Mucosa of rectum (tissue), 2 donors: ENCODE data around the gene MSANTD1.

Experiments
- H3K27ac ChIP-seq, 2 donors: one replicate each; pipeline ENCODE4 v1.7.0; 2013; ENCODE audit warnings: inconsistent platforms in 2 of 2, low read depth in 2 of 2, low read length in 2 of 2
- H3K27me3 ChIP-seq, 2 donors: one replicate each; pipeline ENCODE4 v1.7.0; 2013; ENCODE audit warnings: low read length in 2 of 2; ENCODE audit not compliant: control insufficient read depth in 2 of 2, insufficient read depth in 2 of 2
- H3K36me3 ChIP-seq, 2 donors: one replicate each; pipeline ENCODE4 v1.7.0; 2013; ENCODE audit warnings: low read length in 2 of 2; ENCODE audit not compliant: control insufficient read depth in 2 of 2, insufficient read depth in 2 of 2
- H3K4me1 ChIP-seq, 2 donors: one replicate each; pipeline ENCODE4 v1.7.0; 2013; ENCODE audit warnings: low read length in 2 of 2, mild to moderate bottlenecking in 1 of 2; ENCODE audit not compliant: control insufficient read depth in 2 of 2, insufficient read depth in 2 of 2
- H3K4me3 ChIP-seq, 2 donors: one replicate each; pipeline ENCODE4 v1.7.0; 2013; ENCODE audit warnings: low read length in 2 of 2
- H3K9ac ChIP-seq, 2 donors: one replicate each; pipeline ENCODE4 v1.7.0; 2013; ENCODE audit warnings: low read length in 2 of 2, low read depth in 1 of 2, mild to moderate bottlenecking in 1 of 2
- H3K9me3 ChIP-seq, 2 donors: one replicate each; pipeline ENCODE4 v1.7.0; 2013; ENCODE audit warnings: low read length in 2 of 2; ENCODE audit not compliant: control insufficient read depth in 2 of 2
- donor health status: healthy.
- donor health status: Normal muscosa, but diverticular disease.

The MSANTD1 gene

DNA sequence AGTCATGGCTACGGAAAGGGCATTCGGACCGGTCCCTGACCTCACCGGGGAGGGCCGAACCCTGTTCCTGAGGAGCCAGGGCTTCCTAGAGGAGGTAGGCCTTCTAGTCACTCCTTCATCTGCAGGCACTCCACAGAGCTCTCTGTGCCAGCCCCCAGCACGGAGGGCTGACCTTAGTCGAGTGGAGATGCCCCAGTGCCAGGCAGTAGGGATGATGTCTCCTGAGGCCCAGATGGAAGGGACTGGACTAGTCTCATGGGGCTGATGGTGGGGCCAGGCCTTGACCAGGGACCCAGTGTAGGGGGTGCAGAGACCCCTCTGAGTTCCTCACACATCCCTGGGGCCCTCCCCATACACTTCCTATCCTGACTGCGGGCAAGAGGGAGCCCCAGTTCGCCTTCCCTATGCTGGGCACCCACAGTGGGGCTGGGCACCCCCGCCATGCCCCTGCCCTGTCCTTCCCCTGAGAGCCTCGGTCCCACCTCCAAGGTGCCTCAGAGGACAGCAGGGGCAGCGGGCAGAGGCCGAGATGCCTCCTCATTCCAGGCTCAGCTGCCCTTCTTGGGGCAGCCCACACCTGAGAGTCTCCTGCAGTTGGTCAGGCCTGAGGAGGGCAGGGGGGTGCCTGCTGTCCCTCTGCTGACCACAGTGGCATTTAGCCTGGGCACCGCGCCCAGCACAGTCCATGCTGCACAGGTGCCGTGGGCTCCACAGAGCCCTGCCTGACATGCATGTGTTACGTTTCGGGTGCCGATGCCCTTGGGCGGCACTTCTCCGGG is 1.4 kb upstream of the MSANTD1 start:
- H3K36me3 ChIP-seq = no peaks in the 10 kb centered on the region
- no peaks in the 10 kb centered on the region for H3K4me1 ChIP-seq
- no peak overlapping the region for H3K9ac ChIP-seq
- no peak overlapping the region for H3K4me3 ChIP-seq
- no peaks in the 10 kb centered on the region for H3K9me3 ChIP-seq
- H3K27ac ChIP-seq = no peak overlapping the region
- H3K27me3 ChIP-seq = no peaks in the 10 kb centered on the region

DNA sequence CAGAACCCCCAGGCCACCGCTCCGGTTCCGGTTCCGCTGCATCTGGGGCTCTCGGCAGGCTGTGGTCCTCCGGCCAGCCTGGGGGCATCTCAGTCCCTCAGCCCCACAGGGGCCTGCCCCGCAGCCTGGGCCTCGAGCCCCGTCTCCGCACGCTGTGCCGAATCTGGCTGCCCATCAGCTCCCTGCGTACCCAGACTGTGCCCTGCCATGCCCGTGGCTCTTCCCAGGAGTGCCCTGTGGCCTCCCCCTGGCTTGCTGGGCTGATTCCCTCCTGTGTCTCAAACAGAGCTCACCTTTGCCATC is 830 bp upstream of the MSANTD1 start:
- H3K4me3 ChIP-seq = no peak overlapping the region
- no peak overlapping the region for H3K27ac ChIP-seq
- no peaks in the 10 kb centered on the region for H3K4me1 ChIP-seq
- H3K27me3 ChIP-seq = no peaks in the 10 kb centered on the region
- H3K36me3 ChIP-seq = no peaks in the 10 kb centered on the region
- H3K9me3 ChIP-seq = no peaks in the 10 kb centered on the region
- no peak overlapping the region for H3K9ac ChIP-seq

DNA sequence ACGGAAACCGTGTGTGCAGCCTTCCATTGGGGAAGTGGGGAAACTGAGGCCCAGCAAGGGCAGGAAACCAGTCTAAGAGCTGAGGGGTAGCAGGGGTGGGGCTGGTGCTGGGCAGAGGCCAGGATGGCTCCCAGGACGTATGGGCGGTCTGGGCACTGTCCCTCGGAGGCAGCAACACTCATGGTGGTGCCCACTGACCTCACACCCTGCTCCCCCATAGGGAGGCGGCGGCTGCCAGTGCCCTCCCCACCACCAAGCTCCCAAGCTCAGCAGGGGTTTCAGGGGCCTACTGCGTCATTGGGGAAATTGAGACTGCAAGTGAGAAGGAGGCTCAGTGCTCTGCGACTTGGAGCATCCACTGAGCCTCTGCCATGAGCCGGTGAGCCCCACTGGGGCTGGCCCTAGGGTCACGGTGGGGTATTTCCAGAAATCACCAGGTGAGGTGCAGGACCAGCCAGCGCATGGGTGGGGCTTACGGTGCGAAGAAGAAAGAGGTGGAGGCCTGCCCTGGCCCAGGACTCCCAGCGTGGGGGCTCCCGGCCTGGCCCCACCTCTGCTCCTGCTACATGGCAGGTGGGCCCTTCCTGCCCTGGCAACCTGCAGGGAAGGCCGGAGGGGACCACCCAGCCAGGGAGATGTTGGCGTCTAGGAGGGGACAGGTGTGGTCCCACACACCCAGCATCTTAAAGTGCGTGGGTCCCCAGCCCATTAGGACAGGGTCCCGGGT is 915 bp downstream of the MSANTD1 start:
- Histone ChIP-seq H3K4me1 (no peaks in the 10 kb centered on the region), H3K36me3 (no peaks in the 10 kb centered on the region), H3K27ac (no peak overlapping the region), H3K27me3 (no peaks in the 10 kb centered on the region), H3K9ac (no peak overlapping the region), H3K9me3 (no peaks in the 10 kb centered on the region), H3K4me3 (no peak overlapping the region)

DNA sequence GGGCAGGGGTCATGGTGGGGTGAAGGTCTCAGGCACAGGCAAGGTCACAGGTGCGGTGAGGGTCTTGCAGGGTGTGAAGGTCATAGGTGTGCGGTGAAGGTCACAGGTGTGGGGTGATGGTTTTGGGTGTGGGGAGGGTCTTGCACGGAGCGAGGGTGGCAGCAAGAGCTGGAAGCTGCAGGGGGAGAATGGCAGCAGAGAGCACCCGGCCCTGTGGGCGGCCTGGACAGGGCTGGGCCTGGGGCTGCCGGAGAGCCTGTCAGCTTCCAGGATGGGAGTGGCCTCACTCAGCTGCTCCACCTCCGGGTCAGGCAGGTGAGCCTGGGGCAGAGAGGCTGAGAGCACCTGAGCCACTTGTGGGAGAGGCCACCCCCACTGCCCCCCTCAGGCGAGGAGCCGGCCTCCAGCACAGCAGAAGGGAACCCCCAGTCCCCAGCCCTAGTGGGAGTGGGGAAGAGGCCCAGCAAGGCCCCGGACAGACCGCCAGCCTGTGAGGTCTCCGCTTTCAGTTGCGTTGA is 1.5 kb downstream of the MSANTD1 start:
- Histone ChIP-seq H3K27me3 (no peaks in the 10 kb centered on the region), H3K27ac (no peak overlapping the region), H3K4me3 (no peak overlapping the region), H3K9me3 (no peaks in the 10 kb centered on the region), H3K36me3 (no peaks in the 10 kb centered on the region), H3K9ac (no peak overlapping the region), H3K4me1 (no peaks in the 10 kb centered on the region)

DNA sequence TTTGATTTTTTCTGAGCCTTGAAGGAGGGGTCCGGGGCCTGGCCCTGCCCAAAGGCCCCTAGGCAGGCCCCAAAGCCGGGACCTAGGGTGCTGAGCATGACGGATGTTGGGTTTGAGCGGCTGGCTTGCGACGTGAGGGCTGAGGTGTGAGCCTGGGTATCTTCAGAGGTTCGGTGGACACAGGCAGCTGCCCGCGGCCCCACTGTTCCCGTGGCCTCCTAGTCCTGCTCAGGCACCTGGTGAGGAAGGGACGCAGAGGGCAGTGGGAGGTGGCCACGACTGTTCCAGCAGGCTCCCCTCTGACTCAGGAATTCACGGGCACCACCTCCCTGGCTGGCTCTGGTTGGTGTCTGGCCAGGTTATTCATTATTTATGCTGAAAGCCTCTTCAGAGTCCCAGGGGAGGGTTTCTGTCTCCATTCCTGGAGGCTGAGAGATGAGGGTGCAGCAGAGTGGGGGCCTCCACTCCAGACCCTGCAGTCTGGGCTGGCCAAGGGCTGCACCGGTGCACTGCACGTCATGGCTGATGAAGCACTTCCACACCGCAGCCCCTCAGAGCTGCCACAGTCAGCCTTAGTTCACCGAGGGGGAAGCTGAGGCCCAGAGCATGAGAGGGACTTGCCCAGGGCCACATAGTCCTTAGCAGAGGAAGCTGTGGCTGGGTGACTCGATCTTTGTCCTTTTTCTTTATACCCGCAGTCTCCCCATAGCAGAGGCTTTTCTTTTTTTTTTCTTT is 2.2 kb downstream of the MSANTD1 start:
- Histone ChIP-seq H3K4me3 (no peak overlapping the region), H3K36me3 (no peaks in the 10 kb centered on the region), H3K27me3 (no peaks in the 10 kb centered on the region), H3K27ac (no peak overlapping the region), H3K9ac (no peak overlapping the region), H3K9me3 (no peaks in the 10 kb centered on the region), H3K4me1 (no peaks in the 10 kb centered on the region)

DNA sequence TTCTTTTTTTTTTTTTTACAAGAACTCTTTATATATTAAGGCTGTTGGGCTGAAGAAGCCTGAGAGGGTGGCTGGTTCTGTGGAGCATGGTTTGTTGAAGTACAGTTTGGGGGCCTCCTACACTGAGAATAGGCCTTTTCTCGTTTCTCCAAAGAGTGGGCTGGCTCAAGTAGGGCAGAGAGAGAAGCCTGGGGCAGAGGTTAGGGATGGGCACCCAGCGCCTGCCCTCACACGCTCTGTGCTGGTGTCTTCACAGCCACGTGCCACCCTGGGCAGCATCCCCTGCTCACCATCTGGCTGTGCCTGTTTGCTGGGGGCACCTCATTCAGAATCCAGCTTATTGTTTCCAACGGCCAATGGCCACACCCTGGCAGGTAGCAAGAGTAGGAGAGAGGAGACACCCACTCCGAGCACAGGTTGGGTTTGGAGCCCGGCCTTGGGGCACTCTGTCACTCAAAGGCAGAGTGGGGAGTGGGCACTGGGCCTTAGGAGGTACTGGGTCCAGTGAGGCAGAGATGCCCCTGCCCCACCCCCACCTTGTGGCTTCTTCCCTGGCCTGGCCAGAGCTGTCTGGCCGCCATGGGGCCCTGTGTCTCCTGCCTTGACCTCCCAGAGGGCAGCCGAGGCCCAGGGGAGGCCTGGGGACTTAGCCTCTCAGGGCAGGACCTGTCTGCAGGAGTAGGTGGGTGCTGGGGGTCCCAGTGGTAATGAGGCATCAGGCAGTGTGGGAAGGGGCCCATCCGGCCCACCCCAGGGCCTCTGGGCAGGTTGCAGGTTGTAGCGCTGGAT is 2.9 kb downstream of the MSANTD1 start:
- Histone ChIP-seq H3K27ac (no peak overlapping the region), H3K9me3 (no peaks in the 10 kb centered on the region), H3K4me3 (no peak overlapping the region), H3K4me1 (no peaks in the 10 kb centered on the region), H3K36me3 (no peaks in the 10 kb centered on the region), H3K27me3 (no peaks in the 10 kb centered on the region), H3K9ac (no peak overlapping the region)

DNA sequence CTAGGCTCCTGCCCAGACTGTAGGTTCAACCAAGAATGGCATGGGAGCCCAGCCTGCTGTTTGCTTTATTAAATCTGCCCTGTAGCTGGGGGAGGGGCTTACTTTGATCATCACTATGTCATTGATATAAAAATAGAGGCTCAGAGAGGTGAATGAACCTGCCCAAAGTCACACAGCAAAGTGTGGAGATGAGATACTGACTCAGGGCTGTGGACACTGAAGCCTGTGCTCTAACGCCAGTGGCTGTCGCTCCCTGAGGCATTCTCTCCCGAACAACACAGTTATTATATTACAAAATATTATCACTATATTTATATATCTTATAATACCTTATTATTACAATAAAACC is 3.5 kb downstream of the MSANTD1 start:
- Histone ChIP-seq H3K27ac (no peak overlapping the region), H3K4me1 (no peaks in the 10 kb centered on the region), H3K27me3 (no peaks in the 10 kb centered on the region), H3K36me3 (no peaks in the 10 kb centered on the region), H3K9ac (no peak overlapping the region), H3K4me3 (no peak overlapping the region), H3K9me3 (no peaks in the 10 kb centered on the region)

DNA sequence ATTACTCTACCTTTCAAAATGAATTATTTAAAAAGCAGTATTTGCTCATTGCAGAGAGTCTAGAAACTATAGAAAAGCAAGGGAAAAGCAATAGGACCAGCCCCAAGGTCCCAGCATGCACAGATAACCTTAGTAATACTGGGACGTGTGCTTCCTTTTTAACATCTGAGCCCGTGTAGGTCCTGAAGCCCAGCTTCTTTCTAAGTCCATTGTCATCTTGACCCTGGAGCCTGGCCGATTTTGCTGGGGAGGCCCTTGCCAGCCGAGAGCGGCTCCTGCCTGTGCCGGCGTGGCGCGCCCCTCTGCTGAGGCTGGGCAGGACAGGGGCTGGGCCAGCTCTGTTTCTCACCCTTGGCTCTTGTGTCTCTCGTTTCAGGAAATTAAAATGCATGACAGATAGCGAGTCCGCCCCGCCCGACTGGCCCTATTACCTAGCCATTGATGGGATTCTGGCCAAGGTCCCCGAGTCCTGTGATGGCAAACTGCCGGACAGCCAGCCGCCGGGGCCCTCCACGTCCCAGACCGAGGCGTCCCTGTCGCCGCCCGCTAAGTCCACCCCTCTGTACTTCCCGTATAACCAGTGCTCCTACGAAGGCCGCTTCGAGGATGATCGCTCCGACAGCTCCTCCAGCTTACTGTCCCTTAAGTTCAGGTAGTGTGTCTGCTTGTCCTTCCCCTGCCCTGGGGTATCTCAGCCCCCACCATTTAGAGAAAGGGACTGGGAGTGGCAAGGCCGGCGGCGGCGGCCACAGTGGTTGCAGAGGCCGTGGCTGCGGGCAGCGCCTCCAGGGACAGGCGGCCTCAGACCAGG is 4.1 kb downstream of the MSANTD1 start:
- Histone ChIP-seq H3K36me3 (no peaks in the 10 kb centered on the region), H3K27me3 (no peaks in the 10 kb centered on the region), H3K27ac (no peak overlapping the region), H3K9me3 (no peaks in the 10 kb centered on the region), H3K4me1 (no peaks in the 10 kb centered on the region), H3K4me3 (no peak overlapping the region), H3K9ac (no peak overlapping the region)

DNA sequence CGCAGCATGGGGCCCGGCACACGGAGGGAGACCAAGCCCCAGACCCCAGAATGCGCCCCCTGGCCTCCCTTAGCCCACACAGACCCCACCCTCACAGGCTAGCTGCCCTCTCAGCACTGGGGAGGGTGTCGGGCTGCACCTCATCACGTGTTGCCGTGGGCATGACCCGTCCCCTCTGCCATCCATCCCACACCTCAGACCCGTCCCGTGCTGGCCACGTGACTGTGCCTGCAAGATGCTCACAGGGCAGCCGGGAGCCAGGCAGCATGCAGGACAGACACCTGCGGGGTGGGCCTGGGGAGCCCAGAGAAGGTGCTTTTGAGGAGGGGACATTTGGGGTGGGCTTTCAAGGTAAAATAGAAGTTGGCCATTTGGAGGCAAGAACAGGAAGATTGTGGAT is 4.8 kb downstream of the MSANTD1 start:
- Histone ChIP-seq H3K9me3 (no peaks in the 10 kb centered on the region), H3K9ac (no peak overlapping the region), H3K27me3 (no peaks in the 10 kb centered on the region), H3K4me1 (no peaks in the 10 kb centered on the region), H3K4me3 (no peak overlapping the region), H3K36me3 (no peaks in the 10 kb centered on the region), H3K27ac (no peak overlapping the region)
